ENCODE measurements around the gene RGL2. TPM values are rescaled to one million over a fixed set of nuclear protein-coding genes. Genes with fewer than 3 reads are reported as not detected.

The RGL2 gene
- total and polyA plus RNA-seq, 2 donors (not counting 3 experiments of a cell fraction or from before 2014, with no cell fraction given): 87.7 to 90.3 TPM

DNA sequence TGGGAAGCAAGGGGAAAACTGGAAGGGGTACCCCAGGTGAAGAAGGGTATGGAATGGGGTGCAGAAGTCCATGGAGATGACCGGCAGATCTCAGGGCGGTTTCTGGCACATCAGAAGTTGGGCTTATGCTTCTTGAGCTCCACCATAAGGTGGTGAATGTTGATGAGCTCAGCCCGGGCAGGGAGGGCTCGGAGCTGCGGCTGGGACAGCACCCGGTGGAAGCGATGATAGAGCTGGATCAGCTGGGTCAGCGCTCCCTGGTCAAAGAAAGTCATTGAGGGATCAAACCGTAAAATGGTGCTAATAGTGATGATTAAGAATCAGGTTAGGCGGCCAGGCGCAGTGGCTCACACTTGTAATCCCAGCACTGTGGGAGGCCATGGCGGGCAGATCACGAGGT, 48.0 kb downstream of the RGL2 start:
- Histone ChIP-seq H3K79me2 (ENCODE audit: control insufficient read depth, insufficient read depth, low read length) (no peaks in the 10 kb centered on the region), H3K4me3 (replicated peaks in 1 of 3; ENCODE audit: insufficient read depth in 1 of 3, low read depth in 1 of 3, low read length in 3 of 3) (no peak overlapping the region), H3K36me3 (ENCODE audit: control insufficient read depth in 2 of 2, extremely low read depth in 1 of 2, insufficient read depth in 2 of 2, low read length in 2 of 2) (peaks cover 0 to 2% of the 10 kb centered on the region in 2 experiments), H3K9me3 (replicated peaks; ENCODE audit: control insufficient read depth, insufficient read depth, low read length) (no peaks in the 10 kb centered on the region), H3K4me2 (ENCODE audit: insufficient read depth, low read length) (no peak overlapping the region), H3K4me1 (ENCODE audit: control insufficient read depth, extremely low read depth, insufficient read depth, low read length) (peaks cover 23% of the 10 kb centered on the region), H3K9ac (replicated peaks; ENCODE audit: extremely low read depth, insufficient read depth, low read length) (no peak overlapping the region), H2AFZ (ENCODE audit: low read depth, low read length) (no peak overlapping the region), H3K27me3 (ENCODE audit: control insufficient read depth in 2 of 2, insufficient read depth in 2 of 2, low read length in 2 of 2) (peaks cover 0 to 2% of the 10 kb centered on the region in 2 experiments), H3K27ac (ENCODE audit: insufficient read depth, low read depth, low read length) (no peak overlapping the region), H3K9me1 (replicated peaks; ENCODE audit: control insufficient read depth, extremely low read depth, insufficient read depth, low read length) (no peaks in the 10 kb centered on the region), H4K20me1 (replicated peaks; ENCODE audit: control insufficient read depth, extremely low read depth, insufficient read depth, low read length) (no peaks in the 10 kb centered on the region)
- CTCF ChIA-PET: interaction anchor here (1.0 to 3.8 kb wide), 5 partner anchors 21 to 412 kb away, joined by 3 to 53 read pairs (median 4); partner anchors contain the start of genes RGL2, RPS18, TAP2 and VPS52
- DNase-seq (ENCODE audit: low read depth, low spot score) (no peak), FAIRE-seq (no peak)
- dilution Hi-C loops (cut with MboI; ENCODE audit: extremely low pct_ligation_motif_present, low sequenced_read_pairs) (no loop called here), intact Hi-C loops (cut with micrococcal nuclease) (no loop called here)
- BruUV-seq (replicated peaks): no TSS peak
- TF ChIP-seq POLR2A (IDR thresholded peaks at IDR 0.05; ENCODE audit: low read depth, low read length): no peak
- TF ChIP-seq GATA2 (IDR thresholded peaks at IDR 0.05; ENCODE audit: insufficient read depth, insufficient read length, low read depth, low read length): no peak
- TF ChIP-seq, protein P1, sequence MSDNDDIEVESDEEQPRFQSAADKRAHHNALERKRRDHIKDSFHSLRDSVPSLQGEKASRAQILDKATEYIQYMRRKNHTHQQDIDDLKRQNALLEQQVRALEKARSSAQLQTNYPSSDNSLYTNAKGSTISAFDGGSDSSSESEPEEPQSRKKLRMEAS (IDR thresholded peaks at IDR 0.05; ENCODE audit: insufficient read depth, insufficient read length): no peak
- no peak for TF ChIP-seq FOS (IDR thresholded peaks at IDR 0.05; ENCODE audit: borderline replicate concordance, insufficient read depth, low read length)
- TF ChIP-seq CTCF (IDR thresholded peaks at IDR 0.05; ENCODE audit: extremely low read depth in 1 of 2, insufficient read depth in 1 of 2, low read depth in 1 of 2, low read length in 2 of 2): no peak
- TF ChIP-seq POLR2AphosphoS5 (IDR thresholded peaks at IDR 0.05; ENCODE audit: insufficient read depth, low read depth, low read length): no peak
- TF ChIP-seq JUN (IDR thresholded peaks at IDR 0.05; ENCODE audit: borderline replicate concordance, insufficient read depth, insufficient read length, low read depth): no peak
- no peak for TF ChIP-seq EZH2 (IDR thresholded peaks at IDR 0.05; ENCODE audit: borderline replicate concordance, low read depth, low read length, severe bottlenecking)
- TF ChIP-seq MYC (IDR thresholded peaks at IDR 0.05; ENCODE audit: low read depth, low read length): no peak
- POLR2A ChIA-PET: interaction anchor here (2.7 kb wide), 1 partner anchor 21 kb away, joined by 10 read pairs; the partner anchor contains the start of genes RPS18 and VPS52

Measured in endothelial cell of umbilical vein (primary cell).